Hepatic stellate cell (primary cell): ENCODE data around the gene GDF9.

Experiments used
- DNase-seq: peaks from one replicate; pipeline ENCODE4 v3.0.0; 2011; ENCODE audit warnings: low spot score

The GDF9 gene

DNA sequence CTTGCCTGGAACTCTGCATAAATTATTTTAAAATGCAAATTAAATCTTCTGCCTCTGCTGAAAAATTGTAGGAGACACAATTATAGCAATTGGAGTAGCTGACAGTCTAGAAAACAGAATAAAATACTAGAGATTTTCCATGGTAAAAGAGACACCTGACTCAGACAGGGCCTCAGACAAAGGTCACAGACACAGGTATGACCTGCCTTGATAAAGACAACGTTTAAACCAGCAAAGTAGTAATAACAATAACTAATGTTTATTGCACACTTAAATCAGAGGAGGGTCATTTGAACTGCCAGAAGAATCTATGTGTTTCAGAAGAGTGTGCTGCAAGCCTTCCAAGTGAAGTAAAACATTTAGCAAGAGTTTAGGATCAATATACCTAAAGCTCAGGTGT, 49.3 kb downstream of the GDF9 start:
- no peak for DNase-seq

DNA sequence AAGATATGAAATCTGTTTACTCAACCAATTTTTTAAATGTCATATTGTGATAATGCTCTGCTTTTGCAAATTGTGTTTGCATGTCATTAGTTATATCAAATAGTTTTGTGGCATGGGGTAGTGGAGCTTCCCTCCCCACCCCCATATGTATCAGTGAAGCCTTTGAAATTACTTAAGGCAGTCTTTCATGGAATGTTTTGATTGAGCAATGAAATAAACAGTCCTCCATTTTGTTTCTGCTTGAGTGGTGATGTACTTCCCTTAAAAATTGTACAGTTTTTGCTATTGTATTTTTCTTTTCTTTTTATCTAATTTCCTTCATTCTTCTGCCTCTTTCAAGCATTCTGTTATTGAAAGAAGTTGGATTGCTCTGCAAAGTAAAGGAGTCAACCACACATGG, 49.7 kb downstream of the GDF9 start:
- DNase-seq = no peak

DNA sequence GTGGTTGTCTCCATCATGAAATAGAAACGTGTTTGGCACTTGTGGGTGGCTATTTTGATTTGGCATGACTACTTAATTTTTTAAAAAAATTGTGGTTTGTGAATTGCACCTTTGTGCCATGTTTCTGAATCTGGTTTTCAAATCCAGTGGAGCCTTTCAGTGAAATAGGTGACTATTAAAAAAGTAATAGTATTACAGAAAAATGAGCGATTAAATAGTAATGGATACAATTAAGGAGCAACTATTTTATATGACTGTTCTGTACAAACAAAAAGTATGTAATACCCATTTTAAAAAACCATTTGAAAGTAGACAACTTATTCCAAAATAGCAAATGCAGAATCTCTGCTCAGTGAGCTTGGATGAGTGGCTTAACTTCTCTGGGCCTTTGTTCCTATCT, 50.2 kb downstream of the GDF9 start:
- no peak for DNase-seq

DNA sequence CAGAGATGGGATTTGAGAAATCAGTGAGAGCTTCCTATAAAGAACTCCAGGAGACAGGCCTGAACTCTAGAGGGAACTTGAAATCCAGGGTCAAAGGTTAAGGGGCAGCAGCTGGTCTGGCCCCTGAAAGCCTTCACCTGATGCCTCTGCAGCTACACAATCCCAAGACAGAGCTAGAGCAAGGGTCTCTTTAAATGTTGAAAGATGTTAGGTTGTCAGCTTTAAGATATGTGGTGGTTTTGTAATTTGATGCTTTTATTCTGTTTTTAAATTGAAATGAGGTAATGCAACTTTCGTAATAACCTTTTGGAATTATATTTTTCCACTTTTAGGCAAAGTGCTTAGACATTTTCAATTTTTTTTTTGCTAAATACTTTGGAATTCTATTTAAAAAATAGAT, 50.8 kb downstream of the GDF9 start:
- DNase-seq = no peak

DNA sequence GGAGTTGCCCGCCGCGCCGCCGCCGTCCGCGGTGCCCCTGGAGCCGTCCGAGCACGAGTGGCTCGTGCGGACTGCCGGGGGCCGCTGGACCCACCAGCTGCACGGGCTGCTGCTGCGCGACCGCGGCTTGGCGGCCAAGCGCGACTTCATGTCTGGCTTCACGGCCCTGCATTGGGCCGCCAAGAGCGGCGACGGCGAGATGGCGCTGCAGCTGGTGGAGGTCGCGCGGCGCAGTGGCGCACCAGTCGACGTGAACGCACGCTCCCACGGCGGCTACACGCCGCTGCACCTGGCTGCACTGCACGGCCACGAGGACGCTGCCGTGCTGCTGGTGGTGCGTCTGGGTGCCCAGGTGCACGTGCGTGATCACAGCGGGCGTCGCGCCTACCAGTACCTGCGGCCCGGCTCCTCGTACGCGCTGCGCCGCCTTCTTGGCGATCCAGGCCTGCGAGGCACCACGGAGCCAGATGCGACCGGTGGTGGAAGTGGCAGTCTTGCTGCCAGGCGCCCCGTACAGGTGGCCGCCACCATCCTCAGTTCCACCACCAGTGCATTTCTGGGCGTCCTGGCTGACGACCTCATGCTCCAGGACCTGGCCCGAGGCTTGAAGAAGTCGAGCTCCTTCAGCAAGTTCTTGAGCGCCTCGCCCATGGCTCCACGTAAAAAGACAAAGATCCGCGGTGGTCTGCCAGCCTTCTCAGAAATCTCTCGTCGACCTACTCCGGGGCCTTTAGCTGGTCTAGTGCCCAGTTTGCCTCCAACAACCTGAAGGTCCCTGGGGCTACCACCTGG, 51.6 kb downstream of the GDF9 start:
- DNase-seq = no peak

DNA sequence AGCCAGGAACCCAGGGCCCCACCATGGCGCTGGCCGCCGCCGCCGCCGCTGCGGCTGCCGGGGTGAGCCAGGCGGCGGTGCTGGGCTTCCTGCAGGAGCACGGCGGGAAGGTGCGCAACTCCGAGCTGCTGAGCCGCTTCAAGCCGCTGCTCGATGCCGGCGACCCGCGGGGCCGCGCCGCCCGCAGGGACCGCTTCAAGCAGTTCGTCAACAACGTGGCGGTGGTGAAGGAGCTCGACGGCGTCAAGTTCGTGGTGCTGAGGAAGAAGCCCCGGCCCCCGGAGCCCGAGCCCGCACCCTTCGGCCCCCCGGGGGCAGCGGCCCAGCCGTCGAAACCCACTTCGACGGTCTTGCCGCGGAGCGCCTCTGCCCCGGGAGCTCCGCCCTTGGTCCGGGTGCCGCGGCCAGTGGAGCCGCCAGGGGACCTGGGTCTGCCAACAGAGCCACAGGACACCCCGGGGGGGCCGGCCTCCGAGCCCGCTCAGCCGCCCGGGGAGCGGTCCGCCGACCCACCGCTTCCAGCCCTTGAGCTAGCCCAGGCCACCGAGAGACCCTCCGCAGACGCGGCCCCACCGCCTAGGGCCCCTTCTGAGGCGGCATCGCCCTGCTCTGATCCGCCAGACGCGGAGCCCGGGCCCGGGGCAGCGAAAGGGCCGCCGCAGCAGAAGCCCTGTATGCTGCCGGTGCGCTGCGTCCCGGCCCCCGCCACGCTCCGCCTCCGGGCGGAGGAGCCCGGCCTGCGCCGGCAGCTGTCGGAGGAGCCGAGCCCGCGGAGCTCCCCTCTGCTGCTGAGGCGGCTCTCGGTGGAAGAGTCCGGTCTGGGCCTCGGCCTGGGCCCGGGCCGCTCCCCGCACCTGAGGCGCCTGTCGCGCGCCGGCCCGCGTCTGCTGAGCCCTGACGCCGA, 52.4 kb downstream of the GDF9 start:
- DNase-seq = no peak

DNA sequence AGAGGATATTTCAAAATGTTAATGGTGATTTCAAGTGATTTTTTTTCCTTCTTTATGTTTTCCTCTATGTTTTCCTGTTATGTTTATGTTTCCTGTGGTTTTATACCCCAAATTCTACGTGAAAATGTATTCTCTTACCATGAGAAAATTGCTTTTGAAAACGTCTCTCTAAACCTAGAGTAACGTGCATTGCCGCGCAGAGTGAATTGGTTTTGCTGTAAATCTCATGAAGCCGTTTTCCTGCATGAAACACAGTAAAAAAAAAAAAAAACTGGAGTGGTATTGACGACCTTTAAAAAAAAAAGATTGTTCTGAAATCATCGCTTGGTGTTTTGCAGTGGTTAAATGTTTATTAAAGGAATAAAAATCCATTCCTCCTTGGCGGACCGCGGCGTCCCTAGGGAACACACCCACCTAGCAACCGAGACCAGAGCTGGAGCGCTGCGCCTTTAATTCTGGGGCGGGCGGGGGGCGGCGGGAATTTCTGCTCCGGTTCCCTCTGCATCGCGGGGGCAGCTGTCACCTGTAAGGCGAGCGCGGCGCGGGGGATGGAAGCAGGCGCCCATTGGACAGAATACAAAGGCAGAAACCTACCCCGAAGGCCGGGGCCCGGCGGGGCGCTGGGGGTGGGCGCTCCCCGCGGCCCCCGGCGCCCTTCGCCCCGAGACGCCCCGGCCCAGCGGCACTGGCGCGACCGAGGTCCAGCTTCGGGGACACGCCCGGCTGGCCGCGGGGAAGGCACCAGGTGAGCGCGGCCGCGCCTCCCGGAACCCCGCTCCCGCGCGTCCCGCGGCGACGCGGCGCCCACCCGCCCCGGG, 53.3 kb downstream of the GDF9 start, which contains the start of gene SOWAHA:
TSS of gene SOWAHA (plus strand) at position 522 of the 818 bp plus-strand sequence. CDS start 320 bp downstream, outside the sequence.
- DNase-seq = no peak

DNA sequence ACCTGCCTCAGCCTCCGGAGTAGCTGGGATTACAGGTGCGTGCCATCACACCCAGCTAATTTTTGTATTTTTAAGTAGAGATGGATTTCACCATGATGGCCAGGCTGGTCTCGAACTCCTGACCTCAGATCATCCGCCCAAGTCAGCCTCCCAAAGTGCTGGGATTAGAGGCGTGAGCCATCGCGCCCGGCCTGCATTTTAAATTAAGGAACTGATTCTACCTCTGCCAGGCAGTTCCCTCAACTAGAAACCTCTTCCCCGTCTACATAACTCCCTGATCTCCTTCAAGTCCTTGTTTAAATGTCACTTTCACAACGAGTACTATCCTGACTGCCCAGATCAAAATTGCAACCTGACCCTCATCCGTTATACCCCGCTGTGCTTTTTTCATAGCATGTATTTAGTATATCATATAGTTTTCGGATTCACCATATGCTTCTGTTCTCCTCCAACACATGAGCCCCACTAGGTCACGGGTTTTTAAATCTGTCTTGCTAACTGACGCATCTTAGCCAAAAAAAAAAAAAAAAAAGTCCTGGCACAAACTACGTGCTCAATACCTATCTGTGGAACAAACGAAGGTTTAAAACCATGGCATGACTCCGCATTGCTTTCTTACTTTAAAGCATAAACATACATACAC, 54.0 kb downstream of the GDF9 start:
- no peak for DNase-seq
